Right renal pelvis (tissue), 4 donors: ENCODE measurements around the gene ELOVL1. TPM values are rescaled to one million over a fixed set of nuclear protein-coding genes. Genes with fewer than 3 reads are reported as not detected.
A peak's percentile ranks its signal among the peaks of the same experiment; 100 is the strongest.

Experiments
- DNase-seq, 4 donors: peaks; one replicate each; pipeline ENCODE4 v3.0.0-alpha.2; 2013; ENCODE audit warnings: low read depth in 4 of 4, low spot score in 3 of 4, missing footprints in 1 of 4
- polyA plus RNA-seq, 4 donors: library from polyadenylated mRNA; unstranded; fragments of 120-200 nt; gene quantifications; one replicate each; pipeline ENCODE4 v1.2.1, GENCODE V29; 2013; ENCODE audit not compliant: insufficient read length in 4 of 4

ELOVL1 gene
- polyA plus RNA-seq, 4 donors, result 81.0 to 94.4 (median 86.9) TPM

DNA sequence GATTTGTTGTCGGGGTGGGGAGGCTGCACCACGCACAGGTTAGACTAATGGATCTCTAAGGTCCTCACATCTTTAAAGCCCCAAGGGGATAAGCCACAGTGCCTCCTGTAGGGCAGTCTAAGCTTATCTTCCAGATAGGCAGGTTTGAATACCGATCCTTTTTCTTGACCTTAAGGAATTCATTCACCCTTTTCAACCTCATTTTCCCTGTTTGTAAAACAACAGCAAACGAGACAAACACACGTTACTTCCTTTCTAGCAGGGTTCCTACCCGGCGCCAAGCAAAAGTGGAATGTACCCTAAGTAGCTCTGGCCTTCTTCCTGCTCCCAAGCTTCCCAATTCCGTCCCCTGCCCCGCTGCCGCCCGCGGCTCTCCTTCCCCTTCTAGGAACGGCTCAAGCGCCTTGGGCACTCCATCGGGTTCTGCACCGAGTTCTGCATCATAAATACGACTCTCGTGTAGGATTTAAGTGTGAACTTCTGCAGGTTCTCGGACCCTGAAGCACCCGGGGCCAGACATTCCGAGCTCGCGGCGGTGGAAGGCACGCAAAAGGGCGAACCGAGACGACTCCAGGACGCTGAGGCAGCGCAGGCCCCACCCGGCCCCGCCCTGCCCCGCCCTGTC lies 9.6 kb downstream of the ELOVL1 start:
- no peak for DNase-seq

DNA sequence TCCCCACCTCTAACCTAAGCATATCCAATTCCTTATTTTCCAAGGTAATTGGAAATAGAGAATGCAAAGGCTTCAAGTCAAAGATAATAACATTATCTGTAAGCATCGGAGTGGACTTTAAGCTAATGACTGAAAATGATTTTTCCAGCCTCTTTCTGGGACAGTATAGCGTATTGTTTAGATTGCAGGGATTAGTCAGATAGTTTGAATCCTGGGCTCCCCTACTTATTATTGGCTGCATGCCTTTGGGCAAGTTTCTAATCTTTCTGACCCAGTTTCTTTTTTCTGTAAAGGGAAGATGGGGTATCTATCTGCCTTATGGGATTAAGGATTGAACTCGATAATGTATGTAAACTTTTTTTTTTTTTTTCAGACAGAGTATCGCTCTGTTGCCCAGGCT lies 10.6 kb downstream of the ELOVL1 start:
- no peak for DNase-seq

DNA sequence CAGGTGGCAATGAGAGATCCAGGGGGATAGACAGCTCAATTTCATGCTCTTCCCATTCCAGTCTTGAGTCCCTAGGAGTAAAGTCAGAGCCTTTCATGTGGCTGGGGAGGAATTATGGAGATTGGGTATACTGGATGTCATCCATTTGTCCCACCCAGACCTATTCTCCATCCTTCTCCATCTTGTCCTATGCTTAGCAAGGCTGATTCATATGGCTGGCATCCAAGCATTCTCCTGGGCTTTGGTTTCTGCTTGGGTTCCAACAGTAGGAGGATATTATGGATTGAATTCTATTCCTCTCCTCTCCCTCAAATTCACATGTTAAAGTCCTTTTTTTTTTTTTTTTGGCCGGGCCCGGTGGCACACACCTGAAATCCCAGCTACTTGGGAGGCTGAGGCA lies 12.9 kb downstream of the ELOVL1 start:
- DNase-seq, result no peak

DNA sequence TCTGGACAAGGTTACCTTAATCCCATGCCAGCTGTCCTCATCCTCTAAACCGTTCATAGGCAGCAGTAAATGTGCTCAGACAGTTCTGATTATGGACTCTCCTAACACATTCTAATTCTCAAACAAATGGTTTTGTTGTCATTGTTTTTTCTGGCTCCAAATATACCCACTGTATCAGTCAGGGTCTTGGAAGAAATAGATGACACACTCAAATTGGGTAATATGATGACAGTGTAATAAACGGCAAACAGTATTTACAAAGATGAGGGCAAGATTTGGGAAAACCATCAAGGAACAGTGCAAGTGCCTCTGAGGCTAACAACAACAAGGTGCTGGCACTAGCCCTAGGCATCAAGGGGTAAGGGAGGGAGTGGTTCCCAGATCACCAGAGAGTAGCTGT lies 13.3 kb downstream of the ELOVL1 start:
- no peak for DNase-seq

DNA sequence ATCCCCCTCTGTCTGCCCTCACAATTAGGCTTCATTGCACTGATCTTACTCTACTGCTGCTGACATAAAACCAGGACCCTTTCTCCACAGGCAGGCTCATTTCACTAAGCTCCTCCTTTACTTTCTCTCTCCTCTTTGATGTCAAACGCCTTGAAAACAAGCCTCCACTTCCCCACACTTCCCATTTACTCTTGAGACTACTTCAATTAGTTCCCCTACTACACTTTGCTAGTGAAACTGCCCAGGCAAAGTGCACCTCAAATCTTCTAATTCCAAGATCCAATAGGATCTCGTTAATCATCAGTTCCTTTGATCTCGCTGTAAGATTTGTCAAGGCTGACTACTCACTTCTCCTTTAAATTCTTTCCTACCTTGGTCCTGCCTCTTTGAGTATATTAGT lies 14.9 kb downstream of the ELOVL1 start:
- DNase-seq, result no peak

DNA sequence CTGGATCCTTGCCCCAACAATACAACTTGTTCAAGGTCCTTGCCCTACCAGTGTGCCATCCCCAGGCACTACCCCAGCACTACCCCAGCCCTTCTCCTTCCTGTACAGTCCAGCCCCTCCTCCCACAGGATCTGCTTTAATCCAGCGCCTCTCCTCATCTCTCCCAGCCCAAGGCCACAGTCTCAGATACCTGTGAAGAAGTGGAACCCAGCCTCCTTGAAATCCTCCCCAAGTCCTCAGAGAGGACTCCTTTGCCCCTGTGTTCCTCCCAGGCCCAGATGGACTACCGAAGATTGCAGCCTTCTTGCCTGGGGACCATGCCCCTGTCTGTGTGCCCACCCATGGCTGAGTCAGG lies 15.5 kb downstream of the ELOVL1 start:
- no peak for DNase-seq

DNA sequence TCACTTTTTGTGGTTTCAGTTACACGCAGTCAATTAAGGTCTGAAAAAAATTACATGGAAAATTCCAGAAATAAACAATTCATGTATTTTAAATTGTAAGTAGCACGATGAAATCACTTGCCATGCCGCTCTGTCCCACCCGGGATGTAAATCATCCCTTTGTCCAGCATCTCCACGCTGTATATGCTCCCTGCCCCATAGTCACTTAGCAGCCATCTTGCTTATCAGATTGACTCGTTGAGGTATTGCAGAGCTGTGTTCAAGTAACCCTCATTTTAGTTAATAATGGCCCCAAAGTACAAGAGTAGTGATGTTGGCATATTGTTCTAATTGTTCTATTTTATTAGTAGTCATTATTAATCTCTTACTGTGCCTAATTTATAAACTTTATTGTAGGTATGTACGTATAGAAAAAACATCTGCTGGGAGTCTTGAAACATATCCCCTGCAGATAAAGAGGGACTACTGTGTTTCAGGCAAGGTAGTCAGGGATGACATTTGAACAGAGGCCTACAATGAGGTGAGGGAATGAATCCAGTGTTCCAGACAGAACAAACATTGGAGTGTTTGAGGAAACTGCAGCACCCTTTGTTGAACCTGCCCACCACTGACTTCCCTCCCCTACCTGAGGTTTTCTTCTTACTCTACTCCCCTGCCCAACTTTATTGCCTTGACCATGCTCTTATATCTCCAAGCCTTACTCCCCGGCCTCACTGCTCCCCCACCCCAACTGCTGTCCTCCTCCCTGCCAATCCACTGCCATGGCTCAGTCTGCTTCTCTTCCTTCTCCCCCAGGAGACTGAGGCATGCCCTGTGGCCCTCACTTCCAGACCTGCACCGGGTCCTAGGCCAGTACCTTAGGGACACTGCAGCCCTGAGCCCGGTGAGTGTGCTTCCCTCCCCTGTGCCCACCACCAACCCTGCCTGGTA lies 16.1 kb downstream of the ELOVL1 start:
- DNase-seq, result no peak

DNA sequence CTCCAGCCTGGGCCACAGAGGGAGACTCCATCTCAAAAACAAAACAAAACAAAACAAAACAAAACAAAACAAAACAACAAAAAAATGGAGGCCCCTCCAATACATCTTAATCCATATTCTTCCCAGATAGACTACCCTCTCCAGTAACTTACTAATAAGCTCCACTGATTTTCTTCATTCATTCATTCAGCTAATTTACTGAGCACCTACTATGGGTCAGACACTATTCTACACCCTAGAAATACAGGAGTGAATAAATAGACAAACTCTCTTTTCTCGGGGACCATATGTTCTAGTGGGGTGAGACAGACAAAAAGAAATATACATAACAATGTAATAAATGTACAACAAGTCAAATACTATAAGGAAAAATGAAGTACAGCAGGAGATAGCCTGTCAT lies 16.8 kb downstream of the ELOVL1 start:
- no peak for DNase-seq

DNA sequence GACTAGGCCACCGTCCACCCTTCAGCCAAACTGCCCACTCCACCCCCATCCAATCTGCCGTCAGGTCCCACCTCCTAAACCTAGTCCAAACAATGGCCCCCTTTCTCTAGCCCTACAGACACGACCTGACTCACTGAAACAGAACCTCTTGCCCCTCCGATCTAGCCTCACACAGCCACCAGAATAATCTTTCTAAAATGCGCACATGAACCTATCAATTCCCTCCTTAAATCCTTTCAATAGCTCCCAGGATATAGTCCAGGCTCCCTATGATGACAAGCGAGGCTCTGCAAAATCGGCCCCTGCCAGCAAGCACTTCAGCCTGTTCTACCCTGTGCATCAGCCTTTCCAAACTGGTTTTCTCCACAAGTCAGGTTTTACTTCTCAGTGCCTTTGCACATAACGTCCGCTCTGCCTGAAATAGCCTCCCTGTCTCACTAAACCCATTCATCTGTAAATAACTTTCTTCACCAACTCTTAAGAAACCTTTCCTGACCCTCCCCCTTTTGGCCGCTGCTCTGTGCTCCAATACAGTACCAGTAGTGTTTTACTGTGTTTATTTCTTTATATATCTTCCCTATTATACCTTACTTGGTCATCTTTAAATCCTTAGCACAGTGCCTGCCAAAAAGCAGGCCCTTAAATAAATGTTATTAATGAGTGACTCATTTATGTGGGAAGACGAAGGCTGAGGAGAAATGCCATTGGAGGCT lies 18.1 kb downstream of the ELOVL1 start:
- DNase-seq, result peak in 1 of 4 donors; percentile 18

DNA sequence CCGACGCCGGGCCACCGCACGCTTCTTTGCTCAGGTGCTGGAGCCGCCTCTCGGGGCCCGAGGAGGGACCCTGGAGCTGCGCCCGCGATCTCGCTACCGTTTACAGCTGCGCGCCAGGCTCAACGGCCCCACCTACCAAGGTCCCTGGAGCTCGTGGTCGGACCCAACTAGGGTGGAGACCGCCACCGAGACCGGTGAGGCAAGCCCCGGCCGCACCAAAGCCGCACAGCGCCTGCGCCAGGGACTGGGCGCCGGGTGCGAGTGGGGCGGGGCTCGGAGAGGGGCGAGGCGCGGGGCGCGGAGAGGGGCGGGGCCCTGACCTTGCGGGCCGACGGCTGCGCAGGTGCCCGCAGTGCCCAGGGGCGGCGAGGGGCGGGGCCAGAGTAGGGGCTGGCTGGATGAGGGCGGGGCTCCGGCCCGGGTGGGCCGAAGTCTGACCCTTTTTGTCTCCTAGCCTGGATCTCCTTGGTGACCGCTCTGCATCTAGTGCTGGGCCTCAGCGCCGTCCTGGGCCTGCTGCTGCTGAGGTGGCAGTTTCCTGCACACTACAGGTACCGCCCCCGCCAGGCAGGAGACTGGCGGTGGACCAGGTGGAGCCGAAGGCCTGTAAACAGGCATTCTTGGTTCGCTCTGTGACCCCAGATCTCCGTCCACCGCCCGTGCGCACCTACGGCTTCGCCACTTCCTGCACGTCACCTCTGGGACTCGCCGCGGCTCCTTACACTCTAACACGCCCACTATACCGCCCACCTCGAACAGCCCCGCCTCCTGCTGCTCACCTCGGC lies 18.8 kb downstream of the ELOVL1 start:
- peak; percentile 64 to 75 (median 70) for DNase-seq

DNA sequence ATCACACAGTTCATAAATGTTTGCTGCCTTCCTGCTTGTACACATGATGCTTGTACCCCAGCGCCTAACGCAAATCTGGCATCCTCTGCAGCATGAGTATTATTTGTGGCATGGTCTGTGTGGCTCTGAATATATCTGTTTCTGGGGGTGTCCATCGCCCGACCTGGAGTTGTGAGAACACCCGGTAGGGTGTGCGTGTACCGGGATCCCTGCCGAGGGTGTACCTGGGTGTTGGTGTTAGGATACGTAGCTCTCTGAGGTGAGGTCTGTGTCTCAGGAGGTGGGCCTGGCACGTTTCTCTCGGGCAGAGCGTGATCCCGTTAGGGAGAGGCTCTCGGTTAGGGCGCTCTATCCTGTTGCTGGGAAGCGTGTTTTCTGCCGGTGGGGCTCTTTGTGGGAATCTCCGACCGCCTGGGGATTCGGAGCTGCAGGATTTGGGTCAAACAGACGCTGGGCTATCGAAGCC lies 19.4 kb downstream of the ELOVL1 start:
- no peak for DNase-seq

DNA sequence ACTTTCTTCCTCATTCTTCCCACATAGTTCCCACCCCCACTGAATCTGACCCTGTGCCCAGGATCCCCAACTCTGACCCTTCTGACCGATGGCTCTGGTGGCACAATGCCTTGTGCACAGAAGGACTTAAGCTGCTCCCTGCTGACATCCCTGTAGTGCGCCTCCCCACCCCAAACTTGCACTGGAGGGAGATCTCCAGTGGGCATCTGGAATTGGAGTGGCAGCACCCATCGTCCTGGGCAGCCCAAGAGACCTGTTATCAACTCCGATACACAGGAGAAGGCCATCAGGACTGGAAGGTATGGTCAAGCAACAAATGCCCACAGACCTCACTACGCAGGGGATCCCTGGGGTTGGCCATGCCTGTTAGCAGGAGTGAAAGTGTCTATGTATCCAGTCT lies 21.2 kb downstream of the ELOVL1 start:
- DNase-seq, result no peak

DNA sequence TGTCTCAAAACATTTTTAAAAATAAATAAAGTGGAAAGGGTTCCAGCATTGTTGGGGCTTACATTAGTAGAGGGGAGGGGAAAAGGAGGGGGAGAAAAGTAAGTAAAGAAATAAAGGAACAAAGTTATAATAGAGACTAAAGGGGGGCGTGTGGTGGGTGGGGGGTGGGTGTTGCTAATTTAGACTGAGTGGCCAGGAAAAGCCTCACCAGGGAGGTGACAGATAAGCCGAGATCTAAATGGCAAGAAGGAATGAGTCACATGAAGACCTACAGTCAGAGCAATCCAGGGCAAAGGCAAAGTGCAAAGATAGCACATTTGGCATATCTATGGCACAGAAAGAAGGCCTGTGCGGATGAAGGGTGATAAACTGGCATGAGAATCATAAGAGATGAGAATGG lies 22.7 kb downstream of the ELOVL1 start:
- no peak for DNase-seq

DNA sequence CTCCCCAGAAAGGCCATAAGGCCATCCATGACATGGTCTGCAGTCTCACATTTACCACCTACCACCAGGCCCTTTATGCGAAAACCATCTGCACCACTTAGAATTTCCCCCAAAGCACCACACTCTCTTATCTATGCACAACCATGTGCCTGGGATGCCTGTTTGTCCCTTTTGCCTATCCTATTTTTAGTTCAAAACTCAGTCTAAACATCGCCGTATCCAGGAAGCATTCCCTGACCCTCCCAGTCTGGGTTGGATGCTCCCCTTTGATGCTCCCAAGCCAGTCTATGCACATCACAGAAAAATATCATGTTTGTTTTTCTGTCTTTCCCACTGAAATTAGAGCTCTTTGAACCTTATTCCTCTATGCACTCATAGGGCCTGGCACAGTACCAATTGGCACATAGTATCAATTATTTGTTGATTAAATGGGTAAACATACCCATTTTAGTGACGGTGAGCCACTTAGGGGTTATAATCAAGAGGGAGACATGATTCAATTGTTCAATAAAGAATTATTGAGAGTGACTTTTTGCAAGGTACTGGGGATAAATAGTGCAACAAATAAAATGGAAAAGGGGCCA lies 23.5 kb downstream of the ELOVL1 start:
- DNase-seq, result no peak

DNA sequence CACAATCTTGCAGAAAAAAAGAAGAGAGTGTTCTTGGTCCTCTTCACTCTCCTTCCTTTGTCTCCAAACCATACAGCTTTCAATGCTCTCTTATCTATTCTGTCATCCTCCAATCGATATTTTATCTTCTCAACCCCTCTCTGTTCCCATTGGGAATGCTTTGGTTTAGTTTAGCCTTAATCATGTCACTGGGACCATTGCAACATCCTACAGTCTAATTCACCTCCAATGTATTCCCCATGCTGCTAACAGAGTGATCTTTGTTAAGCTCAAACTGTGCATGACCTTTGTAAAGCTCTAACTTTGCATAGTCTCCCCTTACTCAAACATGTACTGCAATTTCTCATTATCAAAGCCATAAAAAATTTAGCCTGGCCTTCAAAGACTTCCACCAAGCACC lies 27.3 kb downstream of the ELOVL1 start:
- DNase-seq, result no peak

DNA sequence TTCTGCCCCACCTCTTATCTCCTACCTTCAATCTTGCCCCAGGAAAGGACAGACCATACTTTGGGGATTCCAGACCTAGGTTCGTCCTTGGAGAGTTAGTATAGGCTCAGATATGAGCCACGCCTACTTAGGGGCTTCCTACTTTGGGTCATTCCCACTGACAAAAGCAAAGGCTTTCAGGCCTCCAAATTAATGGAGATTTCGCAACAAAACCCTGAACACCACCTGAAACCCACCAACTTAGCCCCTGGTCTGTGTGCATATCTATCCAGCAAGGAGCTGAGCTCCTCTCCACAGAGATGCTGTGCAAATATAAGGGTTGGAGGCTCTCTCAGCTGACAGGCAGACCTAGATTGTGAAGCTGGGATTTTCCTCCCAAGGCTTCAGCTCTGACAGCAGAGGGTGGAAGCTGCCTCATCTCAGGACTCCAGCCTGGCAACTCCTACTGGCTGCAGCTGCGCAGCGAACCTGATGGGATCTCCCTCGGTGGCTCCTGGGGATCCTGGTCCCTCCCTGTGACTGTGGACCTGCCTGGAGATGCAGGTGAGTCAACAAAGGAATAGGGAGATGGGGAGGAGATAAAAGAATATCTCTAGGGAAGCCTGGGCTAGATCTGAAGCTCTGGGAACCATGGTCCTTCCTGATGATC lies 28.1 kb downstream of the ELOVL1 start:
- DNase-seq, result no peak

DNA sequence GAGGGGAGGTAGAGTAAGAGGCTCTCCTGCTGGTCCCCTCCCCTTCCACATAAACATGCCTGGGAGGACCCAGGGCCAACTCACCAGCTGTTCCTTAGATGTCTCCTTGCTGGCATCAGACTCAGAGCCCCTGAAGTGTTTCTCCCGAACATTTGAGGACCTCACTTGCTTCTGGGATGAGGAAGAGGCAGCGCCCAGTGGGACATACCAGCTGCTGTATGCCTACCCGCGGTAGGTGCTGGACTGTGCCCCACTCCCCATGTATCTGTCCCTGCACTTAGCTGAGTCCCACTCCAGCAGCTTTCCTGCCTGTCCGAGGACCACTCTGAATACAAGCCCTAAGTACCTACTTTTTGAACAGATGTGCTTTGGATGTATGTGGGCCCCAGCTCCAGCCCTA lies 29.8 kb downstream of the ELOVL1 start:
- DNase-seq, result no peak

DNA sequence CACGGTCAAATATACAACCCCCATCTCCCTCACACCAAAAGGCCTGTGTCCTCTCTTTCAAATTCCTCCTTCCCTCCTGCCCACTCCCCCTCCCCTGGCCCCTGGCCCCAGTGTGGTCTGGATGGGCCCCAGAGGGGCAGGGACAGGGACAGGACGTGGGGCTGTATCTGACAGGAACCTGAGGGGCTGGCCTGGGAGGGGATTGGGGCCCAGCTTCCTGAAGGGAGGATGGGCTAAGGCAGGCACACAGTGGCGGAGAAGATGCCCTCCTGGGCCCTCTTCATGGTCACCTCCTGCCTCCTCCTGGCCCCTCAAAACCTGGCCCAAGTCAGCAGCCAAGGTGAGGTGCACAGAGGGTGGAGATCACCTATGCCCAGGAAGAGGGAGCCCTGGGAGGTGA lies 30.2 kb downstream of the ELOVL1 start, which contains the start of gene MPL:
Gene MPL (plus strand): TSS at position 231 of the 400 bp plus-strand sequence. CDS start 31 bp downstream, at position 262.
- DNase-seq, result no peak

DNA sequence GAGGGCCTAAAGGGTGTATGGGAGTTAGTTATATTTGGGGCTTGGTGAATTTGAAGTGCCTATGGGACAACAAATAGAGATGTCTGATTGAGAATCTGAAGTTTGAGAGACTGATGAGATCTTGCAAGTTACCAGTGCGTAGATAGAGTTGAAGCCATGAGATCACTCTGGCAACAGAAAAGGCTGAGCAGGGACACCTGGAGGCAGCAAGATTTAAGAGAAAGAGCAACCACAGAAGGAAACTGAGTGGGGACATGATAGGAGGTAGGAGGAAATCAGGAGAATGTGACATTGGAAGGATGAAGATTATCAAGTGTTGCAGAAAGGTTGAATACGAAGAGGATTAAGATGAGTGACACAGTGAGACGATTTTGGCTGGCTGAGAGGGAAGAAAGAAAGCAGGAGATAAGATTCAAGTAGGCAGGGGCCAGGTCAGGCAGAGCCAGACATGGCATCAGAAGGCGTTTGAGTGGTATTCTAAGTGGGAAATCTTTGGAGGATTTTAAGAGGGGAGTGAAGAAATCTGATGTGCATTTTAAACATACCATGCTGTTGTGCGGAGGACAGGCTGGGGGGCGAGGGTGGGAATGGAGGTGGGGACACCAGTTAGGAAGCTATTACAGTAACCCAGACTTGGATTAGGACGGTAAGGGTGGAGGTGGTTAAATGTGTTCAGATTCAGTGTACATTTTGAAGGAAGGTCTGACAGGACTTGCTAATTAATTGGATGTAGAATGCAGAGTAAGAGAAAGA lies 33.2 kb downstream of the ELOVL1 start:
- no peak for DNase-seq
